HCT116 (cell line): Measurements from ENCODE around the gene KCND3.

Experiments
- CBX3 ChIP-seq: IDR thresholded peaks from 2 replicates; pipeline ENCODE4 v1.6.1; 2012; ENCODE audit warnings: low read depth
- CTCF ChIP-seq, 3 experiments: fragments of 200-600 bp in 1 of 3; sonication (generic) in 1 of 3; IDR thresholded peaks in 2 of 3; conservative IDR thresholded peaks in 1 of 3; 2 replicates each; pipeline ENCODE4 v1.5.1; 2012 to 2017; ENCODE audit warnings: low read depth in 2 of 3, low read length in 2 of 3, antibody characterized with exemption in 1 of 3, borderline replicate concordance in 1 of 3, control low read depth in 1 of 3, mild to moderate bottlenecking in 1 of 3, mixed read lengths in 1 of 3, mixed run types in 1 of 3, moderate library complexity in 1 of 3; ENCODE audit not compliant: insufficient read depth in 1 of 3
- EGR1 ChIP-seq: IDR thresholded peaks from 2 replicates; pipeline ENCODE4 v1.6.1; 2012; ENCODE audit warnings: low read depth
- EZH2 ChIP-seq: fragments of 200-600 bp; sonication (generic); IDR thresholded peaks from 2 replicates; pipeline ENCODE4 v1.6.1; 2017; ENCODE audit warnings: antibody characterized with exemption, mixed run types
- EZH2phosphoT487 ChIP-seq: fragments of 200-600 bp; IDR thresholded peaks from 2 replicates; pipeline ENCODE4 v1.6.1; 2018; ENCODE audit warnings: antibody characterized with exemption, borderline replicate concordance
- FOSL1 ChIP-seq: IDR thresholded peaks from 2 replicates; pipeline ENCODE4 v1.6.1; 2012; ENCODE audit warnings: low read depth
- MAX ChIP-seq: IDR thresholded peaks from 2 replicates; pipeline ENCODE4 v1.6.1; 2012
- POLR2A ChIP-seq: IDR thresholded peaks from 2 replicates; pipeline ENCODE4 v1.7.0; 2011; ENCODE audit warnings: borderline replicate concordance; ENCODE audit not compliant: insufficient read depth, insufficient read length; ENCODE audit errors: extremely low read depth
- POLR2AphosphoS5 ChIP-seq: IDR thresholded peaks from 2 replicates; pipeline ENCODE4 v1.6.1; 2011; ENCODE audit warnings: mild to moderate bottlenecking, low read depth, low read length, moderate library complexity
- REST ChIP-seq: IDR thresholded peaks from 2 replicates; pipeline ENCODE4 v1.6.1; 2012; ENCODE audit warnings: low read depth
- SIN3A ChIP-seq: IDR thresholded peaks from 2 replicates; pipeline ENCODE4 v1.6.1; 2012; ENCODE audit warnings: low read depth
- YY1 ChIP-seq: IDR thresholded peaks from 2 replicates; pipeline ENCODE4 v1.6.1; 2011; ENCODE audit warnings: low read length, low read depth, moderate library complexity, mild to moderate bottlenecking; ENCODE audit not compliant: insufficient replicate concordance; ENCODE audit errors: extremely low read depth
- ZNF274 ChIP-seq: fragments of 200-500 bp; sonication (Bioruptor generic); IDR thresholded peaks from 2 replicates; pipeline ENCODE4 v1.6.1; 2014; ENCODE audit warnings: mild to moderate bottlenecking, low read depth, low read length, inconsistent platforms

- TF ChIP-seq CTCF (IDR thresholded peaks at IDR 0.05 in 2 of 3, conservative IDR thresholded peaks at IDR 0.05 in 1 of 3; ENCODE audit: borderline replicate concordance in 1 of 3, insufficient read depth in 1 of 3, low read depth in 2 of 3, low read length in 2 of 3), result no peak
- TF ChIP-seq EZH2, result no peak
- no peak for TF ChIP-seq MAX
- no peak for TF ChIP-seq YY1
- no peak for TF ChIP-seq POLR2A
- TF ChIP-seq EGR1, result no peak
- TF ChIP-seq POLR2AphosphoS5, result no peak
- no peak for TF ChIP-seq EZH2phosphoT487
- no peak for TF ChIP-seq FOSL1
- TF ChIP-seq SIN3A, result no peak
- no peak for TF ChIP-seq ZNF274
- TF ChIP-seq REST, result no peak
- TF ChIP-seq CBX3, result no peak
Measured at GRCh38 chr1:111811891-111812290, 177.6 kb downstream of the KCND3 start.
